ENCODE measurements around the gene KPRP.

The KPRP gene

DNA sequence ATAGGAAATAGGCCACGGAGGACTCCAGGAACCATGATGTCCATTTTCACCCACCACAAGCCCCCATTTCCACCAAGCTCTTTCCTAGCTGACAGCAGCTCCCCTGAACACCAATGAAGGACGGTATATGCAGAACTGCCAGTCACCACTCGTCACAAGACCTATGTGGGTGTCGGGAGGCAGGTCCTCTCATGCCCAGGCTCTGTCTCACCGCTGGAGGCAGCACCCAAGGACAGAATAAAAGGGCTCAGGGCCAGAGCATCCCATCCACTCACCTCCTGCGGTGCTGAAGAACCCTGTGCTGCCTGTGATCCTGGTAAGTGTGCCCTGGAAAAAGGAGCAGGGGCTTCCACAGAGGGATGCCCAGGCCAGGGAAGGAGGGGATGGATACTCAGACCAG, 17.1 kb downstream of the KPRP start, which contains the start of gene LCE1F:
TSS of gene LCE1F (plus strand) at position 266 of the 400 bp plus-strand sequence. CDS start 1,232 bp downstream, outside the sequence.
- DNase-seq: no peak

DNA sequence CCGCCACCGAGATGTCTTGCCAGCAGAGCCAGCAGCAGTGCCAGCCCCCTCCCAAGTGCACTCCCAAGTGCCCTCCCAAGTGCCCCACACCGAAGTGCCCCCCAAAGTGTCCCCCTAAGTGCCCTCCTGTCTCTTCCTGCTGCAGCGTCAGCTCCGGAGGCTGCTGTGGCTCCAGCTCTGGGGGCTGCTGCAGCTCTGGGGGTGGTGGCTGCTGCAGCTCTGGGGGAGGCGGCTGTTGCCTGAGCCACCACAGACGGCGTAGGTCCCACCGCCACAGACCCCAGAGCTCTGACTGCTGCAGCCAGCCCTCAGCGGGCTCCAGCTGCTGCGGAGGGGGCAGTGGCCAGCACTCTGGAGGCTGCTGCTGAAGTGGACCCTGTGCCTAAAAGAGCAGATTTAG, 18.5 kb downstream of the KPRP start:
- DNase-seq: no peak

DNA sequence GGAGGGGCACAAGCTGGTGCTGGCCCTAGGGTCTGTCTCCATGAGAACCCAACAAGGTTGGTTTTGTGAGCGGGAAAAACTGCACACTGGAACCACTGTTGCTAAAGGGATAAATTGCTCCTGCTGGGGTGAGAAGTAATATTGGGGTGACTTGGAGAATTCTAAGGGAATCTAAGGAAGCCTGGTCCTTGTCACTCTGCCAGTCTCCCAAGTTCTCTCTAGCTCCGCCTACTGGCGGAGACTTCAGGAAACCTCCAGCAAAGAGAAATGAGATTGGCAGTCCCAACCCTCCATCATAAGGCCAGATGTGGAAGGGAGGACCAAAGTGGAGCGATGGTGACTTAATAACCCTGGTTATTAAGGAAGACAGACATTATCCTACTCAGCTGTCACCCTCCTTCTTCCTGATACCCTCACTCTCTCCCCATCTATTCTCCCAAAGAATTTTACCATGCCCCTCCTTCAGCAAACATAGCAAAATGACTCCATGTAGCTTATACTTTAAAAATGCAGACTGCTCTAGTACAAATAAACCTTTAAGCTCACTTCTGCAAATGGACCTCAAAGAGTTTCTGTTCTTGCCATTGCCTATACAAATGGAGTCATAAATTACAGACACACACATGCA, 19.8 kb downstream of the KPRP start:
- DNase-seq: no peak

DNA sequence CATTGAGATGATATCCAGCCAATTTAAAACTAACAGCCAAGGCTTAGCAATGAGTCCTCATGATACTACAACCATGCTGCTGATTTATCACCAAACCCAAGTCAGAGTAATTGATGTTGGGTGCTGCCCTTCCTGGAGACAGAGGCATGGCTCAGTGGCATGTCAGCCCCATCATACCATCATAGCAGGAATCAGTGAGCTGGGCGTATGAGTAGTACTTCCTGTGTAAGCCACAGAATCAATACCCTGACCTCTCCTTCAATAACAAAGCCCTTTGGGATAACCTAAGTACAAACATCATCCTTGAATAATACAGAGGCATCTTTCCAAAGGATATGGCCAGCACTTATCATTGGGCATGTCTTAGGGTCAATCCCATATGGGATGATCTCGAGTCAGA, 25.3 kb downstream of the KPRP start:
- DNase-seq: no peak

DNA sequence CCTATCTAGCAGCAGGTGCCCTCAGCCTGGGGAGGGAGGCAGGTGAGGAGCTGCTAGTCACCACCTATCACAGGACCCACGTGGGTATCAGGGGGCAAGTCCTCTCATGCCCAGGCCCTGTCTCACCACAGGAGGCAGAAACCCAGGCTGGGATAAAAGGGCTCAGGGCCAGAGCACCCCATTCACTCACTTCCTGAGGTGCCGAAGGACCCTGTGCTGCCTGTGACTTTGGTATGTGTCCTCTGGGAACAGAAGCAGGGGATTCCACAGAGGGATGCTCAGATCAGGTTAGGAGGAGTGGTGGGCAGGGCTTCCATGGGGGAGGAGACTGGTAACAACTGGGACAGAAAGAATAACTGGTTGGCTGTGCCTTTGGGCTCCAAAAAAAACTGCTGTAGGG, 28.3 kb downstream of the KPRP start, which contains the start of gene LCE1E:
TSS of gene LCE1E (plus strand) at position 181 of the 400 bp plus-strand sequence. CDS start 1,043 bp downstream, outside the sequence.
- DNase-seq: no peak

DNA sequence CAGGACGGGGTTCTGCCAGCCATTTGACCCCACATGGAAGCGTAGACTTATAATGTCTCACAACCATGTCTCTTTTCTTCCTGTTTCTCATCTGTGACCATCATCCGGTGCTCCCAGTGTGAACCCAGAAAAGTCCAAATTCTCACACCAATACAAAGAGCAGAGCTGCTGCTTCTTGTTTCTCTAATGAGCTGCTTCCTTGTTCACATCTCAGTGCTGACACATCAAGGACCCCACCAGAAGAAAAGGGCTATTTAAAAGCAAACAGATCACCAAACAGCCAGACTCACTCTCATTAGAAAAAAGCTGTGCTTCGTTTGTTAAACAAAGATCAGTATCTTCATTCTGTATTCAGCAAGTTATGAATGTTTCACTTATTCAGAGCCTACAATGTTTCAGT, 37.9 kb downstream of the KPRP start:
- no peak for DNase-seq

DNA sequence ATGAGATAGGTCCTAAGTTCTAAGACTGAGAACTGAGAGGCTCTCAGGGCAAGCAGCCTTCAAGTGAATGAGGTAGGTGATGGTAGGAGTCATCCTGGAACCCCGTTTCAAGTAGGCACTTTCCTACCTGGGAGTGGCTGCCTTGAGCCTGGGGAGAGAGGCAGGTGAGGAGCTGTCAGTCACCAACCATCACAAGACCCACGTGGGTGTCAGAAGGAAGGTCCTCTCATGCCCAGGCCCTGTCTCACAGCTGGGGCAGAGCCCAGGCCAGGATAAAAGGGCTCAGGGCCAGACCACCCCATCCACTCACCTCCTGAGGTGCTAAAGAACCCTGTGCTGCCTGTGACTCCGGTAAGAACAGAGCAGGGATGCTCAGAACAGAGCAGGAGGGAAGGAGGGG, 38.6 kb downstream of the KPRP start, which contains the start of gene LCE1D:
TSS of gene LCE1D (plus strand) at position 301 of the 400 bp plus-strand sequence. CDS start 1,074 bp downstream, outside the sequence.
- DNase-seq: no peak

DNA sequence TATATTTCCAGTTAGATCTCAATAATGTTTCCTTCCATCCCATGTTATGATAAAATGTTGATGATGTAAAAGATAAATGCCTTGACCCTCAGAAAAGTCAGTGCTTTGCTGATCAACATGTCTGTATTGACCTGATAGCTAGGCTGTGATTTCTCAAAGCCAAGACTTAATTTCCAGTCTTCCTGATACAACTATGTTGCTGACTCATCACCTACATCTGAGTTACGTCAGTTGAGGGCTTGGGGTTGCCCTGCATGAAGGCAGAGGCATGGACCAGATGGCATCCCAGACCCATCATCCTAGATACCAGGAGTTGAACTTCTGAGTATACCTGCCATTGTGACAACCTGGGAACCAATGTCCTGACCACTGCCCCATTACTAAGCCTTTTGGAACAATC, 43.5 kb downstream of the KPRP start:
- DNase-seq: no peak

DNA sequence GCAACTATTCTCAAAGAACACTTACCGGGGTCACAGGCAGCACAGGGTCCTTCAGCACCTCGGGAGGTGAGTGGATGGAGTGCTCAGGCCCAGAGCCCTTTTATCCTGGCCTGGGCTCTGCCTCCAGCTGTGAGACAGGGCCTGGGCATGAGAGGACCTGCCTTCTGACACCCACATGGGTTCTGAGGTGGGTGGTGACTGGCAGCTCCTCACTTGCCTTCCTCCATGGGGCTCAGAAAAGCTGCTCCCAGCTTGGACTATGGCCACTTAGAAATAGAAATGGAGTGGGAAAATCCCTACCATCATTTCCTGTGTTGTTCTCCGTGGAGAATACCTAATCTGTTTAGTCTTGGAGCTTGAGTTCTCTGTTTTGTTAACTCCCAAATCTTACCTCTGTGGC, 48.8 kb downstream of the KPRP start, which contains the start of gene LCE1C:
TSS of gene LCE1C (minus strand) at position 76 of the 400 bp plus-strand sequence. CDS start 1,173 bp downstream, outside the sequence.
- DNase-seq: no peak

DNA sequence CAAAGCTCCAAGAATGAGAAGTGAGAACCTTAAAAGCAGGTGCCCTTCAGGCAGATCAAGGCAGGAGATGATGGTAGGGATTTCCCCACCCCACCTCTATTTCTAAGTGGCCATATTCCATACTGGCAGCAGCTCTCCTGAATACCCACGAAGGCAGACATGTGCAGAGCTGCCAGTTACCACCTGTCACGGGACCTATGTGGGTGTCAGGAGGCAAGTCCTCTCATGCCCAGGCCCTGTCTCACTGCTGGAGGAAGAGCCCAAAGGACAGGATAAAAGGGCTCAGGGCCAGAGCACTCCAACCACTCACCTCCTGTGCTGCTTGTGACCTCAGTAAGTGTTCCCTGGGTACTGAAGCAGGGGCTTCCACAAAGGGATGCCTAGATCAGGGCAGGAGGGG, 53.2 kb downstream of the KPRP start:
- DNase-seq: no peak

Measured in CD4-positive, alpha-beta T cell treated with Interleukin-21 for 1 hour (primary cell).